Kidney glomerular epithelial cell (primary cell): ENCODE data around the gene MARF1.
A peak's percentile ranks its signal among the peaks of the same experiment; 100 is the strongest.
"Not testable (repeated sequence)": the region's sequence is repeated elsewhere in the genome, so short reads cannot be mapped to it uniquely, and the experiment has no call there.

Experiments
- DNase-seq: peaks from one replicate; lab custom pipeline; 2025; lab: John Stamatoyannopoulos, UW

Gene MARF1

DNA sequence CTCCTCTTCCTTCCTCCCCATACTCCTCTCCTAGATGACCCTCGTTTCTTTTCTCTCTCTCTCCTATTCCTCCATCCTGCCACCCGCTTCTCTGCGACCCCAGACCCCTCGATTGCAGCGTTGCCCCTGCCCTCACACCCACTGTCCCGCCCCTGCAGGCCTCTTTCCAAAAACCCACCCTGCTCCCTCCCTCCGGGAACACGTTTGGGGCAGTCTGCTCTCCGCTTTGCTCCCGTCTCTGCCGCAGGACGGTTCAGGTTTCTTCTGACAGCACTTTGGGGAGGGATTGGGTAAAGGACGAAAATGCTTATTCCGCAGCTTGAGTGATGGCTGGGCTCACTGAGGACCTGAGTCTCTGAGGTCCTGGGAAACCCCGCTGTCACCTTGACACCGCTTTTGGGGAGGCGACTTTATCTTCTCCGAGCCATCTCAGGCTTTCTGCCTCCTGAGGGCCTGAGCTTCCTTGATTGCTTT is 7.8 kb upstream of the MARF1 start:
- no peak for DNase-seq

DNA sequence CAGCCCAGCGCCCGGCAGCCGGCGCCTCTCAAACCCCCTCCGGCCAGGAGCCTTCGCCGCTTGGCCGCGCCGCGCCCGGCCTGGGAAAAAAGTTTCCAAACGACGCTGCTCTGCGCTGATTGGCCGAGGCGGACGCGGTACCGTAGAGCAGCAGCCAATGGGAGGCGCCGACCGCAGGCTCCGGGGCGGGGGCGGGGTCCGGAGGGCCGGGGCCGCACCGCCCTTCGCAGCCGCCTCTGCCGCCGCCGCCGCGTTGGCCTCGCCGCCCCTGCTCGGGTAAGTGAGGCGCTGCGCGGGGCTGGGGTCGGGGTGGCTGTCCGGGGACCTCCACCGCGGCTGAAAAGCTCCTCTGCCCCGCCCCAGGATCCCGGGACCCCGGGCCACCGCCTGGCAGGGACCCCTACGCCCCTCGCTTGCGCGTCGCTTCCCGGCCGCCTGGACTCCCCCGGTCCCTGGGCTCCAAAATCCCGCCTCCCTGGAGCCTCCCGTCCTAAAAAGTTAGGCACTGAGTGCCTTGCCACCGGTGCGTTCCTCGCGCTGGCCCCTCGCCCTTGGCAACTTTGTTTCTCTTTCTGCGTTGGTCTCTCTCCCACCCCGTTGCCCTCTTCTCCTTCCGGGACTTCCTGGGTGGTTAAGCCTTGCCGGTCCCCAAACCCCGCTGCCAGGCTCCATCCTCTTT is 7.2 kb upstream of the MARF1 start, which contains the start of gene NDE1:
Gene NDE1, plus strand, starts transcription at position 227 of the 679 bp plus-strand sequence. CDS start 14,534 bp downstream, outside the sequence.
- peak; percentile 80 for DNase-seq

DNA sequence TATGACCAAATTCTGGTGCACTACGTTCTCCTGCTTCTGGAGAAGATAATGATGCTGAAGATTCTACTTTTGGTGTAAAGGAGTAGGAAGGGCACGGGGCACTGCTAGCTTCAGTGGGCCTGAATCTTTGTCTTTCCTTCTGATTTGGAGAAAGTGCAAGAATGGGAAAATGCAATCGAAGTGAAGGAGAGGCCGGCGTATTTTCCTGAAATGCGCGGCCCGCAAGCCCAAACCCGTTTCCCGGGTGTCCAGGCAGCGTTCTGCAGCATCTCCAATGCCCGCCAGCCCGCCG is 6.7 kb upstream of the MARF1 start:
- no peak for DNase-seq

DNA sequence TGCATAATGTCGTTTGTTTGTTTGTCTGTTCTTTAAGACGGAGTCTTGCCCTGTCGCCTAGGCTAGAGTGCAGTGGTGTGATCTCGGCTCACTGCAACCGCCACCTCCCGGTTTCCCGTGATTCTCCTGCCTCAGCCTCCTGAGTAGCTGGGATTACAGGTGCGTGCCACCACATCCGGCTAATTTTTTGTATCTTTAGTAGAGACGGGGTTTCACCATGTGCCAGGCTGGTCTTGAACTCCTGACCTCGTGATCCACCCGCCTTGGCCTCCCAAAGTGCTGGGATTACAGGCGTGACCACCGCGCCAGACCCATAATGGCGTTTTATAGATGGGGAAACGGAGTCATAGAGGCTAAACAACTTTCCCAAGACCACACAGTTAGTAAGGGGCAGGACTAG is 6.4 kb upstream of the MARF1 start:
- not testable (repeated sequence) for DNase-seq

DNA sequence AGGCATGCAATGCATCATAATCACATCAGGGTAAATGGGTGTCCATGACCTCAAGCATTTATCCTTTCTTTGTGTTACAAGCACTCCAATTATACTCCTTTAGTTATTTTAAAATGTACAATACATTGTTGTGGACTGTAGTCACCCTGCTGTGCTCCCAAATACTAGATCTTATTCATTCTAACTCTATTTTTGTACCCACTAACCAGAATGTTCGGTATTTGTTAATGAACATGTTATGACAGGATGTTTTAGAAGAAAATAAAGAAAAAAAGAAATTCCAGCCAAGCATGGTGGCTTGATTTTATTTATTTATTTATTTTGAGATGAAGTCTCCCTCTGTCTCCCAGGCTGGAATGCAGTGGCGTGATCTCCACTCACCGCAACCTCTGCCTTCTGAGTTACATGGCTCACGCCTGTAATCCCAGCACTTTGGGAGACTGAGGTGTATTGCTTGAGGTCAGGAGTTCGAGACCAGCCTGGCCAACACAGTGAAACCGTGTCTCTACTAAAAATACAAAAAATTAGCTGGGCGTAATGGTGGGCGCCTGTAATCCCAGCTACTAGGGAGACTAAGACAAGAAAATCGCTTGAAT is 5.3 kb upstream of the MARF1 start:
- no peak for DNase-seq

DNA sequence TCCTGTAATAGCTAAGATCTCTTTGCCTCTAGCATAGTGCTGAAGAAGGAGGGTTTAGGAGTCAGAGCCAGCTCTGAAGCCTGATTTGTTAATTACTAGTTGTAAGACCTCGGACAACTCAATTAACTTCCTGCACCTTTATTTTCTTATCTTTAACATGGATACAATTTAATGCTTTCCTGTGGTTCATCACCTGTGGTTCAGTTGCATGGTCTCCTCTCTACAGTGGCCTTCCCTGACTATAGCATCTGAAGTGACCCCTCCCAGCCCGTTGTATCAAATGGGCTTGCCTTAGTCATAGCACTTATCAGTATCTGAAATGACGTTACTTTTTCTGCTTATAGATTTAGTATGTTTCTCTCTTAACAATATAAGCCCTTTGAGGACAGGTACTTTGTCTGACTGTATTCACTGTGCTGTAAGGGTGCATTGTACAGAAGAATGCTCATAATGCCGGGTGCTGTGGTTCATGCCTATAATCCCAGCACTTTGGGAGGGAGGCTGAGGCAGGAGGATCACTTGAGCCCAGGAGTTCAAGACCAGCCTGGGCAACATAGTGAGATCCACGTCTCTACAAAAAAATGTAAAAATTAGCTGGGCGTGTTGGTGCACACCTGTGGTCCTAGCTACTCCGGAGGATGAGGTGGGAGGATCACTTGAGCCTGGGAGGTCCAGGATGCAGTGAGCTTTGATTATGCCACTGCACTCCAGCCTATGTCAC is 4.5 kb upstream of the MARF1 start:
- DNase-seq, result no peak

DNA sequence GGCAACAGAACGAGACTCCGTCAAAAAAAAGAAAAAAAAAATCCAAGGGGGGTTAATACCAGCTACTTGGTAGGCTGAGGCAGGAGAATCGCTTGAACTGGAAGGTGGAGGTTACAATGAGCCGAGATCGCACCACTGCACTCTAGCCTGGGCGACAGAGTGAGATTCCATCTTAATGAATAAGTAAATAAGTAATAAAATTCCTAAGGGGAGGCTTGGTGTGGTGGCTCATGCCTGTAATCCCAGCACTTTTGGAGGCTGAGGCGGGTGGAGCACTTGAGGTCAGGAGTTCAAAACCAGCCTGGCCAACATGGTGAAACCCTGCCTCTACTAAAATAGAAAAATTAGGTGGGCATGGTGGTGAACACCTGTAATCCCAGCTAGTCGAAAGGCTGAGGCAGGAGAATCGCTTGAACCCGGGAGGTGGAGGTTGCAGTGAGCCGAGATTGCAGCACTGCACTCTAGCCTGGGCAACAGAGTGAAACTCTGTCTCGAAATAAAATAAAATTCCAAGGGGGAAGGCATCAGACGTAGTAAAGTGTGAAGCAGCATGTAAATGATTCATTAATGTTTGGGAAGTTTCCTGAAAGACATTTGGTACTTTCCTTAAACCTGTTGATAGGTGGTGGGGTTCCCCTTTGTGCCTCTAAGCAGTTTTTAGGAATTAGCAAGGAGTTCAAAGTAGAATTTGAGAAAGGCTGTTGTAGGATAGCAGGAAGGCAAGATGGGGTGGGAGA is 3.8 kb upstream of the MARF1 start:
- DNase-seq, result not testable (repeated sequence)

DNA sequence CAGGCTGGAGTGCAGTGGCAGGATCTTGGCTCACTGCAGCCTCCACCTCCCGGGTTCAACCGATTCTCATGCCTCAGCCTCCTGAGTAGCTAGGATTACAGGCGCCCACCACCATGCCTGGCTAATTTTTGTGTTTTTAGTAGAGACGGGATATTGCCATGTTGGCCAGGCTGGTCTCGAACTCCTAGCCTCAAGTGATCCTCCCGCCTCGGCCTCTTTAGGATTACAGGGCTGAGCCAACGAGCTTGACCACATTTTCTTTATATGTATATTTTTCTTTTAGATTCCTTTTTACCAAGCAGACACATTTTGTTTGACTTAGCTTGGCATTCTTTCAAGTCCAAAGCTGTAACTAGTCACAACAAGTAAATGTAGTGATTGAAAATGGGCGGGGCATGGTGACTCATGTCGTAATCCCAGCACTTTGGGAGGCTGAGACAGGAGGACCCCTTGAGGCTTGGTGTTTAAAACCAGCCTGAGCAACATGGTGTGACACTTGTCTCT is 2.1 kb upstream of the MARF1 start:
- DNase-seq, result peak; percentile 11

DNA sequence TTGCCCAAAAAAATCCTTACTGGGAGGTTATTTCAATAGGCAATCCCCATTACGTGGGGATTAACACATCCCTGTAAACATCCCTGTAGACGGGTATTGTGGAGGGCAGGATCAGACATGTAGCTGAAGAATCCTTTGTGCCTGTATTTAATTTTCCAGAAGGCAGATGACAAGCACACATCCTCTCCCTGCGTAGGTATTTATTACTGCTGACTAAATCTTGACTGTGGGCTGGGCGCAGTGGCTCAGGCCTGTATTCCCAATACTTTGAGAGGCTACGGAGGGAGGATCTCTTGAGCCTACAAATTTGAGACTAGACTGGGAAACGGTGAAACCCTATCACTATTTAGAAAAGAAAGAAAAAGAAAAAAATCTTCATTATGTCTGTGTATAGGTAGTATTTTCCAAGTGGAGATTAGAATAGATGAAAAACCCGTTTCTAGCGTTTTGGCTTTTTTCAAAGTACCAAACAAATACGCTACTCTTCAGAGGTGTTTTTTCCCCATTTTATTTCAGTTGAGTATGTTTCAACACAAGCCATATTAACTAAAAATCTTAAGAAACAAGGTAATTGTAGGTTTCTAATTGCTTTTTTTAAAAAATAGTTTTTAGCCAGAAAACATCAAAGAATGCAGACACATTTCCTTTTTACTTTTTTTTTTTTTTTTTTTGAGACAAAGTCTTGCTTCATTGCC is 1.5 kb upstream of the MARF1 start:
- DNase-seq, result no peak

DNA sequence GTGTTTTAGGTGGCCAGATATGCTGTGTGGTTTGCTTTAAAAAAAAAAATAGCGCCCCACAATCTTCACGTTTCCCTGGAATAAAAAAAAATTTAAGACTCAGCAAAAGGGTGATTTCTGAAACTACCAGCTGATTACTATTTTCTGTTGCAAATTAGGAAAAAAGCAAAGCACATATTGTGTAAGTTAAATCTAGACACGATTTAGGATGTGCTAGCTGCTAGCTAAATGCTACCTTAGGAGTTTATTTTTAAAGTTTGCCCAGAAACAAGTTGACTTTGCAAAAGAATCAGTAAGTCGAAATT is 944 bp upstream of the MARF1 start:
- no peak for DNase-seq

DNA sequence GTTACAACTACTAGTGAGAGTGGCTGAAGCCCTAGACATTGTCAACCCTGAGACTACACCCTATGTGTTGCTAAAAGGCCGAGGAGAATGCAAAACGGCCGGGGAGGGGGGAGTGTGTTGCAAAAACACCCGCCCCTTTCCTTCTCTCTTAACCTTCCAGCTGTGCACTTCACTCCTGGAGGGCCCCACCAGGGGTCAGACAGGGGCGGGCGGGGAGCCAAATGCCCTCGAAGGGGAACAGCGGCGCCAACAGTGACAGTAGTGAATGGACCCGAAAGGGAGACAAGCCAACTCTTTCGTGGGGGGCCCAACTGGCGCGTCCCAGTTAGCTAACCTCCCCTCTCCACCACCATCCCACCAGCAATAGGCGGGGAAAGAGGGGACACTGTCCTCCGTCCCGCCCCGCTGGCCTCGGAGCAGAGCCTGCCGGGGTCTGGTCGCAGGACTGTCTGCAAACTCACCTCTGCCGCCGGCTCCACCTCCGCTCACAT is 352 bp downstream of the MARF1 start:
- DNase-seq, result no peak

DNA sequence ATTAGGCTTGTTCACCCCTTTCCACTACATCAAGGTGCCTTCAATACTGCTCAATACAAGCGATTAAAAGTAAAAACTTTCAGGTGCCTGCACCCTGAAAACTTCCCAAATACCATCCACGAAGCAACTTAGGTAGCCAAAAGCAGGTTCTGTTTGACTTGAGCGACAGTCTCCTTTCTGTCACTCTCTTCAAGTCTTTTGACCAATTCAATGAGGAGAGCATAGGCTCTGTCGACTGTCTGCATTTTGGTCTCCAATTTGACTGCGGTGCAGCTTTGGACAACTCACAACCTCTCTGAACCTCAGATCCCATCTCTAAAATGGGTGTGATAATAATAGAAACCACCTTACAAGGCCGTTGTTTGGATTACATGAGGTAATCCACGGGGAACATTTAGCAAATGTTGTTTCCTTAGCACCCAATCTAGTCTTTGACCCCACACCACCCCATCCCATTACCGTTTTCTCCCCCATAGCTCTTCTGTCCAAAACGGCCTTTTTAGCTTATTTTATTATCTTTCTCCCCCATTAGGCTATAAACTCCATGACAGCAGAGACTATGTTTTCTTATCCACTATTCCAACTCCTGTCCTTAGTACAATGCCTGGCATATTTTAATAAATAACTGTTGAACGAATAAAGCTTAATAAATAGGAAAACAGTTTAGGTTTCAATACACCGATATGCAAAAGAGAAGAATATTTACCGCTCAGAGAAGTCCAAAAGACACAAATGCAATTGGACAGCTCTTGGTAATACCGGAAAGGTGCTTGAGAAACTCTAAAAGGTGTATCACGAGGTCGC is 999 bp downstream of the MARF1 start:
- DNase-seq, result no peak

DNA sequence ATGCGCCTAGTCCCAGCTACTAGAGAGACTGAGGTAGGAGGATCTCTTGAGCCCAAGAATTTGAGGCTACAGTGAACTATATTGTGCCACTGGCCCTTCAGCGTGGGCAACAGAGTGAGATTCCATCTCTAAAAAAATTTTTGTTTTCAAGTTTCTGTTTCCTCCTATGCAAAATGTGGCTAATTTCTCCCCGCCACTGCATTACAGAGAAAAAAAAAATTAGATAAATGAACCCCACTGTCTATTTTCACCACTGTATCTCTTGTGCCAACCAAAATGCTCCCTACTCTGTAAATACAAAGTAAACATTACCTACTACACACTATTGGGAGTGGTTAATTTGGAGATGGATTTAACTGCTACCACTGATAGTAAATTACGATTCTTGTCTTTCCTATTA is 2.0 kb downstream of the MARF1 start:
- DNase-seq, result no peak

DNA sequence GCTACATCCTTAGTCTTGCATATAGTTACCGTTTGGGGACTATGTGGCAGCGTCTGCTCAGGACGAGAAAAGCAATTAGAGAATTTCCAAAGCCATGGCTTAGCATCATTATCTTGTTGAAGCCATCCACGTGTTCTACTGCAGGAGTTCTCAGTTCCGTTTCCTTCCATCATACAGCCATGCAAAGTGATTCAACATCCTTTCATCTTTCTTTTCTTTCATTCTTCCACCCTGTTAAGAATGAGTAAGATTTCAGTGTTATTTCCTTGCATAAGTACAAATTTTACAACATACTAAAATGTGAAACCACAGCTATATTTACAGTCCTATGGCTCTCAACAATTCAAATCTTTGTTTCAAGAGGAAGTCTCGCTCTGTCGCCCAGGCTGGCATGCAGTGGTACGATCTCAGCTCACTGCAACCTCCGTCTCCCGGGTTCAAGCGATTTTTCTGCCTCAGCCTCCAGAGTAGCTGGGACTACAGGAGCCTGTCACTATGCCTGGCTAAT is 3.8 kb downstream of the MARF1 start:
- DNase-seq, result no peak

DNA sequence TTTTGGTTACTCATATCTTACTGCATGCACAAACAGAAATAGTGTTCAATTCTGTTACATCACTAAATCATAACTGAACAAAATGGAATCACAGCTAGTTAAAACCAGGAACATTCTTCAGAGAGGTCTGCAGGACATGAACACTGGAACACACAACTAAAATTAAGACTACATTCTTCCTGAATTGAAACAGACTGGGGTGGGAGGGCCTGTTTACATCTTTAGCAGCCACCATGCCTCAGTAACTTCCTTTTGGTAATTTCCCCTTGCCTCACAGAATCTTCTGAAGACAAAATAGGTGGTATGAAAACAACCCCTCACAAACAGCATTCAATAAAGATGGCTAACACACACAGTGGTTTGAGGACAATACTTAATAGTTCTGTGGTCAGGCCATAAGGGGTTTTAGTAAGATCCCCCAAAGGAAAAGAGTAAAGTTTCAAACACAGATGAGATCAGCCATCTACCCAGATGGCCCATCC is 6.5 kb downstream of the MARF1 start:
- DNase-seq, result no peak

DNA sequence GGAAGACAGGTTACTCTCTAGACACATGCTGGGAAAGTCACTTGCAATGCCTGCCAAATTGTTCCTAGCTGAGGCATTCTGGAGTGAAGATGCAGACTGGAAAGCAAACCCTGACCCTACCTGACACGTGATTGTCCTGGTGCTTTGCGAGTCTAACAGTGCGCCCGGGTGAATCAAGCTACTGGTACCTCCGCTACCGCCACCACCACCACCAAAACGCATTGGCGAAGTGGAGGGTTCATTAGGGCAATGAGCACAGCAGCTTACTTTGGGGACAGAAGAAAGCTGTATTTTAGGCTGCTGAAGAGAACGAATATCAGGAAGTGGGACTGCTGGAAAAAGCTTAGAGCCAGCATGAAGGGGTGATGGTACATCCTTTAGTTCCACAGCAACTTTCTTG is 7.0 kb downstream of the MARF1 start:
- no peak for DNase-seq

DNA sequence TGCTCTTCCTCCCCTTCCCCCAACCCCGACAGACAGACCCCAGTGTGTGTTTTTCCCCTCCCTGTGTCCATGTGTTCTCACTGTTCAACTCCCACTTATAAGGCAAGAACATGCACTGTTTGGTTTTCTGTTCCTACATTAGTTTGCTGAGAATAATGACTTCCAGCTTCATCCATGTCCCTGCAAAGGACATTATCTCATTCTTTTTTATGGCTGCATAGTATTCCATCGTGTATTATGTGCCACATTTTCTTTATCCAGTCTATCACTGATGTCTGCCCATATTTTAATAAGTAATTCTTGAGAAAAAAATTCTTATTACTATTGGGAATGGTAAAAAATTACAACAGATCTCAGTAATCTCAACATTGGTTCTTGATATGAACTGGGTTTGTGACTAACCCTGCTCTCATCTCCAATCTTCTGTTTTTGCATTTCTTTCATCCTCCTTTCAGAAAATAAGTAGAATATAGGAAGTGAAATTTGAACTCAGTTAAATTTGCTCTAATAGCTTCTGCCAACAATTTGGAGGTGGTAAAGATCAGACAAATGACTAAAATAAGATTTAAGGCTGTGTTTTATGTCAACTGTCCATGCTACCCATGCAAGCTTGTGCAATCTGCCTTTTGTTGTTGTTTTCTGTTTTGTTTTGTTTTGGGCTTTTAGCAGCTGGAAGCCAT is 11.1 kb downstream of the MARF1 start:
- DNase-seq, result no peak

DNA sequence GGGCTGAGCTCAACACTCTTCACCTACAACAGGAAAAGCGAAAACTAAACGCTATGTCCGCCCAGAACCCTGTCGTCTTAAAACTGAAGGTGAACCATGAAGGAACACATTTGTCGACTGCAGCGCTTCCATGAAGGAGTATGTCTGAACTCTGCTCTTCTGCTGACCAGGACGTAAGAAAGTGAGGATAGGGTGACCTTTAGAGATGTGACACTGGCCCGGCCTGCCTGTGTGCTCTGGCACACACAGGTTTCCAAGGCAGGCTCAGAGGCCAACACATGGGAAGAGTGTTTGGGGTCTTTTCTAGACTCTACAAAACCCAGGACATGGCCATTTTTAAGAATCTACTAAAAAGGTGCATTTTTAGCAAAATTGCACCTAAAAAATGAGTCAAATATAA is 21.1 kb downstream of the MARF1 start:
- DNase-seq, result no peak

DNA sequence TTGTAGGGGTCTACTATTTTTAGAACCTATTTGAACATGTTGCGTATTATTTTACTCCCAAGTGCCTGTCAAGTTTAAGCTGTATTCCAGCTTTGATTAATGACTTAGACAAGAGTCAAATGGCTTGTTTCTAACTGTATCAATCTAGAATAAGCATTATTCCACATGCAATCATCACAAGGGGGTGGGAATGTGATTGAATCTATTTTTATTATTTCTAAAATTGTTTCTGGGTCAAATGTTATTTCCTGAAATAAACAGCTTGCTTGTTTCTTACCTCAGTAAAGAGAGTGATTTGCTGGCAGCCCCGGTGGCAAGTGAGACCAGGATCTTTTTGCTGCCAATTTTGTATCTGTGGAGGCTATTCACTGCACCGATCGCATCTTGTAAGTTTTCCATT is 21.5 kb downstream of the MARF1 start:
- DNase-seq, result no peak

DNA sequence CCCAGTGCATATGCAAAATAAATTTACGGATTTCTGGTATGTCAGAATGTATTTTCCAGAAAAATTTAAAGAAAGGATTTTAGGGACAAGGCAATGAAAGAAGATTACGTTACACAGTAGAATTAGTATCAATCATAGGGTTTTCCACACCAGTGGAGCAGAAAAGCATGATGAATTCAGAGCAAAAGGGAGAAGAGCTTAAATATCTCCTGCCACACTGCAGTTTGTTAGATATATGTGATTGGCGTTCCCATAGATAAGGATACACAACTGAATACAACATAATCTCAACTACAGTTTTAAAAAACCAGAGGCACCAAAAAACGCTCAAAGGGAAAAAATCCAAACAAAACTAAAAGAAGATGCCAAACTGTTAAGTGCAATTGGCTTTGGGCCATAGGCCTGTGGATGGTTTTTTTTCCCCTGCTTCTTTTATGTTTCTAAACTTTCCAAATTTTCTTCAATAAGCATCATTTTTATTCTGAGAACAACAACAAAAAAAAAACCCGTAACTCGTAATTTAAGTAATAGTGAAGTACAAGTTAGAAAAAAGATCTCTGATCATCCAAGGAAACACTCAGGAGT is 22.3 kb downstream of the MARF1 start:
- peak; percentile 80 for DNase-seq
